HepG2 (cell line): ENCODE data around the gene SNX13.

ENCODE experiments used
- ATF1 ChIP-seq: IDR thresholded peaks from 2 replicates; pipeline ENCODE4 v1.6.1; 2016; ENCODE audit warnings: mild to moderate bottlenecking, control low read depth
- CREB1 ChIP-seq, 2 experiments: fragments of 450-650 bp in 1 of 2; IDR thresholded peaks; 2 replicates each; pipeline ENCODE4 v1.6.1; 2016 to 2017; ENCODE audit warnings: control low read depth in 1 of 2, mild to moderate bottlenecking in 1 of 2, missing compliant biosample characterization in 1 of 2, missing genetic modification characterization in 1 of 2
- CTCF ChIP-seq: sonication (generic); formaldehyde crosslinking; IDR thresholded peaks from 2 replicates; pipeline ENCODE4 v1.5.0; 2020; ENCODE audit warnings: mild to moderate bottlenecking, missing genetic modification reagents, moderate library complexity
- ETV5 ChIP-seq: IDR thresholded peaks from 2 replicates; pipeline ENCODE4 v1.6.1; 2018; ENCODE audit warnings: missing biosample characterization, missing genetic modification reagents, inconsistent platforms, borderline replicate concordance
- EZH2 ChIP-seq: conservative IDR thresholded peaks from 2 replicates; pipeline ENCODE4 v1.6.1; 2012; ENCODE audit warnings: mild to moderate bottlenecking, low read depth, low read length, moderate library complexity
- FOXM1 ChIP-seq: sonication (generic); formaldehyde crosslinking; IDR thresholded peaks from 2 replicates; pipeline ENCODE4 v1.5.0; 2020; ENCODE audit warnings: missing genetic modification reagents
- JUN ChIP-seq: sonication (generic); formaldehyde crosslinking; IDR thresholded peaks from 2 replicates; pipeline ENCODE4 v1.4.0; 2020; ENCODE audit warnings: mild to moderate bottlenecking, missing genetic modification reagents
- PAF1 ChIP-seq: IDR thresholded peaks from 2 replicates; pipeline ENCODE4 v1.6.1; 2016; ENCODE audit warnings: missing genetic modification reagents, missing compliant biosample characterization
- PBX3 ChIP-seq: sonication (generic); formaldehyde crosslinking; IDR thresholded peaks from 2 replicates; pipeline ENCODE4 v1.8.1; 2023; ENCODE audit warnings: missing genetic modification reagents, inconsistent platforms, borderline replicate concordance
- POLR2AphosphoS5 ChIP-seq: IDR thresholded peaks from 2 replicates; pipeline ENCODE4 v1.6.1; 2012; ENCODE audit warnings: low read depth, low read length
- RFX5 ChIP-seq: IDR thresholded peaks from 2 replicates; pipeline ENCODE4 v1.6.1; 2011; ENCODE audit warnings: low read depth, low read length, improper control_type of control experiment
- SMC3 ChIP-seq: IDR thresholded peaks from 2 replicates; pipeline ENCODE4 v1.6.1; 2011; ENCODE audit warnings: low read length, improper control_type of control experiment
- TCF7L2 ChIP-seq: IDR thresholded peaks from 2 replicates; pipeline ENCODE4 v1.6.1; 2011; ENCODE audit warnings: mild to moderate bottlenecking, low read depth, low read length, moderate library complexity
- ZFP41 ChIP-seq: sonication (generic); formaldehyde crosslinking; IDR thresholded peaks from 2 replicates; pipeline ENCODE4 v1.4.0; 2020; ENCODE audit warnings: mild to moderate bottlenecking, missing genetic modification reagents, borderline replicate concordance

- TF ChIP-seq ETV5 (no peak), CTCF (no peak), ZFP41 (CRISPR knock-in tag) (no peak), RFX5 (no peak), SMC3 (no peak), PBX3 (CRISPR knock-in tag) (no peak), CREB1 (IDR thresholded peaks at IDR 0.05) (no peak), CREB1 (CRISPR knock-in tag; IDR thresholded peaks at IDR 0.05) (no peak), JUN (CRISPR knock-in tag) (no peak), EZH2 (no peak), TCF7L2 (no peak), POLR2AphosphoS5 (no peak), PAF1 (CRISPR knock-in tag) (no peak), FOXM1 (CRISPR knock-in tag) (no peak), ATF1 (CRISPR knock-in tag) (no peak)
Observed at GRCh38 chr7:17774716-17775288, 165.5 kb downstream of the SNX13 start.
